ENCODE data around the gene LZTS2. TPM values are rescaled to one million over a fixed set of nuclear protein-coding genes. Genes with fewer than 3 reads are reported as not detected.

Gene LZTS2
- polyA plus RNA-seq, 2 of the 4 experiments (the other 2 are of a cell fraction) = 13.8 to 35.5 TPM

DNA sequence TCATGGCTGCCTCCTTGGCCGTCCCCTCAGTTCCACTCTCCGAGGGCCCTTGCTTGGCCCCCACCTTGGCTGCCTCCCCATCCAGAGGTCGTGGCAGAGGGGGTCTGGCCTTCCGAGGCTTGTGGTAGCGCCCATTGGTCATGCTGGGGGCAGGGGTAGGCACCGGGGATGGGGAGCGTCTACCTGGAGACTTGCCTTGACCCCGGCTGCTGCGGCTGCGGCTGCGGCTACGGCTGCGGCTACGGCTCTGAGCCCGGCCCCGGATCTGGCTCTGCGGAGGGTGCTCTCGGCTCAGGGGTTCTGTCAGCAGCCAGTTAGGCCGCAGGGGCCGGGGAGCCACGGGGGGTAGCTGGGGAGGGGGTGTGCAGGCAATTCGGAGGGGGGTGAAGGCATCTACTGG lies 10.7 kb downstream of the LZTS2 start:
- ATAC-seq = no peak
- TF ChIP-seq CBX8 (IDR thresholded peaks at IDR 0.05) (no peak), GATA3 (IDR thresholded peaks at IDR 0.05; ENCODE audit: borderline replicate concordance) (no peak), TFCP2L1 (CRISPR knock-in tag; IDR thresholded peaks at IDR 0.05) (no peak), FOXS1 (CRISPR knock-in tag; IDR thresholded peaks at IDR 0.05) (no peak), RNF2 (IDR thresholded peaks at IDR 0.05; ENCODE audit: borderline replicate concordance, low read depth) (no peak), ZFP36 (IDR thresholded peaks at IDR 0.05; ENCODE audit: borderline replicate concordance, partially characterized antibody) (no peak), RAD21 (conservative IDR thresholded peaks at IDR 0.05 in 1 of 2, IDR thresholded peaks at IDR 0.05 in 1 of 2) (no peak), SMC3 (IDR thresholded peaks at IDR 0.05) (no peak), POLR2AphosphoS2 (conservative IDR thresholded peaks at IDR 0.05; ENCODE audit: low read length) (no peak), SREBF2 (IDR thresholded peaks at IDR 0.05) (no peak), ZNF302 (CRISPR knock-in tag; IDR thresholded peaks at IDR 0.05) (no peak), HOXB13 (CRISPR knock-in tag; IDR thresholded peaks at IDR 0.05; ENCODE audit: low read depth) (no peak), POLR2A (IDR thresholded peaks at IDR 0.05; ENCODE audit: low read length) (no peak)
- TF ChIP-seq, protein P1, sequence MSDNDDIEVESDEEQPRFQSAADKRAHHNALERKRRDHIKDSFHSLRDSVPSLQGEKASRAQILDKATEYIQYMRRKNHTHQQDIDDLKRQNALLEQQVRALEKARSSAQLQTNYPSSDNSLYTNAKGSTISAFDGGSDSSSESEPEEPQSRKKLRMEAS (IDR thresholded peaks at IDR 0.05) = no peak
- 80% methylated on average over 2 of the region's 22 CpGs for WGBS (ENCODE audit: missing lambda C conversion rate)
- peaks cover 32% of the 10 kb centered on the region for H3K4me1 ChIP-seq
- no peak for DNase-seq (ENCODE audit: low read depth in 1 of 2, low spot score in 1 of 2)
- FAIRE-seq = no peak
- CTCF ChIA-PET = interaction anchor here (1.1 to 11.4 kb wide), 8 partner anchors 7 to 132 kb away, joined by 3 to 308 read pairs (median 12); partner anchors contain the start of genes LZTS2, MRPL43, PDZD7 and SFXN3
- POLR2A ChIA-PET = no interaction called here
- H3K9me3 ChIP-seq = no peaks in the 10 kb centered on the region
- H3K4me2 ChIP-seq = no peak overlapping the region
- no peak overlapping the region for H3K4me3 ChIP-seq
- H3K27ac ChIP-seq = no peak overlapping the region

DNA sequence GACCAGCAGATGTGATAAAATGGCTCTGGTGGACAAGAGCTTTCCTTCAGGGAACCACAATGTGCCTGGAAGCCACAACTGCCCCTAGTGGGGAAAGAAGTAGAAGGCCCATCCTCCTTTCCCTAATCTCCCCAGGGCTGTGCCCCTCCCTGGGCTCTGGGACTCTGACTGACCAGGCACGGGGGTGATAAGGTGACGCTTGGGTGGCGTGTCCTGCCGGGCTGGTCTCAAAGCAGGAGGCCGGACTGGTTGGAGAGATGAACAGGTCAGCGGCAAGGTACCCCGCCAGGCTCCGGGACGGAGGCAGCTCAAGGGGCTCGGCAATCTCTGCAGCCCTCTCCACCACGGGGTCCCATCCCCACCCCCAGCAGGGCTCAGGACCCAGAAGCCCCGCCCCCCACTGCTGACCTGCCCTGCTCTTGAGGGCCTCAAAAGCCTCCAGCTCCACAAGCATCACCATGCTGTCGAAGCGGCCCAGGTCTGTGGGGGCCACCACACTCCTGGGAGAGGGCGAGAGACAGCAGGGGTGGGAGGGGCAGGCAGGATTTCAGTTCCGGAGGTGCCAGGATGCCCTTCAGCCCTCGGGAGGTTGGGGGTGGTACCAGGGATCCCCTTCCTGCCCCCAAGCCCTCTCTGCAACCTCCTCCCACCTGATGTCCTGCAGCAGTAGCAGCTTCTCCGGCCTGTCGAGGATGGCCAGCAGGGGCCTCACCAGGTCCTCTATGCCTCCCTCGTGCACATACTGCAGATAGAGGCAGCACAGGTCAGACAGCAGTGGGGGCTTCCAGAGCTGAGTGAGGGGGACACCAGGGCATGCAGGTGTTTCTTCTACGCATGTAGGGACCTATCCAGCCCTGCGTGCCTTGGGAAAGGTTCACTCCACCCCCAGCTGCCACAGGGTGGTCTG lies 12.2 kb downstream of the LZTS2 start:
- peak; percentile 42 to 54; a peak in 5 of 6 replicates for ATAC-seq
- peak overlapping the region; percentile 15 to 70; a peak in 4 of 6 replicates for H3K27ac ChIP-seq
- no peak for FAIRE-seq

DNA sequence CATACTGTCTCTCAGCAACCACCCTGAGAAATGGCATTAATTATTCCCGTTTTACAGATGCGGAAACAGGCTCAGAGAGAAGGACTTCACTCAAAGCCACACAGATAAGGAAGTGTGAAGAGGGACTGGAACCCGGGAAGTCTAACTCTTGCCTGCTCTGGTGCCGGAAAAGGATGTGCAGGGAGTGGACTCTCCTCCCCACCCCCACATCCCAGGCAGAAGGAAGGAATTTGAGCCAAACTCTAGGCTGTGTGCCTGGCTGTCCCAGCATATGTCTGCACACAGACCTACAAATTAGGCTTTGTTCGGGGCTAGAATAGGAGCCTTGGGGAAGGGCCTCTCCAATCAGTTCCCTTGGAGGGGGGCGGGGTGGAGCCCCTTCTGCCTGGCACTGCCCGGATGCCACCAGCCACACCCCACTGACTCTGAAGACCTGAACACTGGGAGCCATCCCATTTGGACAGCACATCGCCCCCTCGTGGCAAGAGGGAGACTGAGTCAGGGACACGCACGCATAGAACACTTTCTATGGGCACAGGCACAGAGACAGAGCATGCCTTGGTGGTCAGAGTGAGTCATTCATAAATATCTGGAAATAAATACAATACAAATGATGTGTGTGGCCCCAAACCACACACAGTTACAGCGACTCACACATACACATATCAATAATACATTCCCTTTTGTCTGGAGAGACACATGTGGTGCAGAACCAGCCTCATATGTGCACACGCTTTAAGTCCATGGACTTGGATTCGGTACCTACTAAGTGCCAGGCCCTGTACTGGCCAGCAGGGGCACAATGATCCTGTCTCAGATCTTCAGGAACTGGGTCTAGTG lies 13.1 kb downstream of the LZTS2 start:
- H3K27ac ChIP-seq = peak overlapping the region; percentile 15 to 70; a peak in 5 of 6 replicates
- H3K4me1 ChIP-seq = peaks cover 32% of the 10 kb centered on the region
- no peaks in the 10 kb centered on the region for H3K9me3 ChIP-seq
- peak; percentile 78 to 90 for ATAC-seq
- ChIA-PET CTCF (interaction anchor here (1.2 to 11.4 kb wide), 7 partner anchors 10 to 44 kb away, joined by 4 to 608 read pairs (median 24); partner anchors contain the start of genes LZTS2, MRPL43, PDZD7 and SFXN3), POLR2A (interaction anchor here (1.0 kb wide), 1 partner anchor 46 kb away, joined by 3 read pairs; no protein-coding TSS in a partner anchor)
- 21% methylated on average over 13 of the region's 14 CpGs for WGBS (ENCODE audit: missing lambda C conversion rate)
- H3K4me2 ChIP-seq = peak overlapping the region; percentile 51
- FAIRE-seq = peak; percentile 98
- no peak overlapping the region for H3K4me3 ChIP-seq
- DNase-seq (ENCODE audit: low read depth in 1 of 2, low spot score in 1 of 2) = peak; percentile 94 to 97
- TF ChIP-seq, protein P2, sequence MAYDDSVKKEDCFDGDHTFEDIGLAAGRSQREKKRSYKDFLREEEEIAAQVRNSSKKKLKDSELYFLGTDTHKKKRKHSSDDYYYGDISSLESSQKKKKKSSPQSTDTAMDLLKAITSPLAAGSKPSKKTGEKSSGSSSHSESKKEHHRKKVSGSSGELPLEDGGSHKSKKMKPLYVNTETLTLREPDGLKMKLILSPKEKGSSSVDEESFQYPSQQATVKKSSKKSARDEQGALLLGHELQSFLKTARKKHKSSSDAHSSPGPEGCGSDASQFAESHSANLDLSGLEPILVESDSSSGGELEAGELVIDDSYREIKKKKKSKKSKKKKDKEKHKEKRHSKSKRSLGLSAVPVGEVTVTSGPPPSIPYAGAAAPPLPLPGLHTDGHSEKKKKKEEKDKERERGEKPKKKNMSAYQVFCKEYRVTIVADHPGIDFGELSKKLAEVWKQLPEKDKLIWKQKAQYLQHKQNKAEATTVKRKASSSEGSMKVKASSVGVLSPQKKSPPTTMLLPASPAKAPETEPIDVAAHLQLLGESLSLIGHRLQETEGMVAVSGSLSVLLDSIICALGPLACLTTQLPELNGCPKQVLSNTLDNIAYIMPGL (CRISPR knock-in tag; IDR thresholded peaks at IDR 0.05; ENCODE audit: borderline replicate concordance) = no peak
- TF ChIP-seq BHLHE40 (IDR thresholded peaks at IDR 0.05; ENCODE audit: low read depth, low read length) (no peak), HOXB5 (CRISPR knock-in tag; IDR thresholded peaks at IDR 0.05) (no peak), HOXA7 (CRISPR knock-in tag; IDR thresholded peaks at IDR 0.05) (no peak), PHF8 (IDR thresholded peaks at IDR 0.05; ENCODE audit: borderline replicate concordance, low read depth) (no peak), CHD4 (IDR thresholded peaks at IDR 0.05; ENCODE audit: borderline replicate concordance) (peak; percentile 51; the same call in 1 of the 2 replicates)
- TF ChIP-seq, protein P3, sequence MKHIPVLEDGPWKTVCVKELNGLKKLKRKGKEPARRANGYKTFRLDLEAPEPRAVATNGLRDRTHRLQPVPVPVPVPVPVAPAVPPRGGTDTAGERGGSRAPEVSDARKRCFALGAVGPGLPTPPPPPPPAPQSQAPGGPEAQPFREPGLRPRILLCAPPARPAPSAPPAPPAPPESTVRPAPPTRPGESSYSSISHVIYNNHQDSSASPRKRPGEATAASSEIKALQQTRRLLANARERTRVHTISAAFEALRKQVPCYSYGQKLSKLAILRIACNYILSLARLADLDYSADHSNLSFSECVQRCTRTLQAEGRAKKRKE (CRISPR knock-in tag; IDR thresholded peaks at IDR 0.05; ENCODE audit: low read depth) = no peak
- TF ChIP-seq, protein P4, sequence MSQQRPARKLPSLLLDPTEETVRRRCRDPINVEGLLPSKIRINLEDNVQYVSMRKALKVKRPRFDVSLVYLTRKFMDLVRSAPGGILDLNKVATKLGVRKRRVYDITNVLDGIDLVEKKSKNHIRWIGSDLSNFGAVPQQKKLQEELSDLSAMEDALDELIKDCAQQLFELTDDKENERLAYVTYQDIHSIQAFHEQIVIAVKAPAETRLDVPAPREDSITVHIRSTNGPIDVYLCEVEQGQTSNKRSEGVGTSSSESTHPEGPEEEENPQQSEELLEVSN (IDR thresholded peaks at IDR 0.05; ENCODE audit: borderline replicate concordance, low read depth) = no peak

More for the DNA sequence above, 12.2 kb downstream of the LZTS2 start:
- Histone ChIP-seq H3K9me3 (no peaks in the 10 kb centered on the region), H3K4me2 (peak overlapping the region; percentile 51; the same call in 1 of the 3 replicates), H3K4me1 (peaks cover 32% of the 10 kb centered on the region), H3K4me3 (no peak overlapping the region)
- TF ChIP-seq, protein P5, sequence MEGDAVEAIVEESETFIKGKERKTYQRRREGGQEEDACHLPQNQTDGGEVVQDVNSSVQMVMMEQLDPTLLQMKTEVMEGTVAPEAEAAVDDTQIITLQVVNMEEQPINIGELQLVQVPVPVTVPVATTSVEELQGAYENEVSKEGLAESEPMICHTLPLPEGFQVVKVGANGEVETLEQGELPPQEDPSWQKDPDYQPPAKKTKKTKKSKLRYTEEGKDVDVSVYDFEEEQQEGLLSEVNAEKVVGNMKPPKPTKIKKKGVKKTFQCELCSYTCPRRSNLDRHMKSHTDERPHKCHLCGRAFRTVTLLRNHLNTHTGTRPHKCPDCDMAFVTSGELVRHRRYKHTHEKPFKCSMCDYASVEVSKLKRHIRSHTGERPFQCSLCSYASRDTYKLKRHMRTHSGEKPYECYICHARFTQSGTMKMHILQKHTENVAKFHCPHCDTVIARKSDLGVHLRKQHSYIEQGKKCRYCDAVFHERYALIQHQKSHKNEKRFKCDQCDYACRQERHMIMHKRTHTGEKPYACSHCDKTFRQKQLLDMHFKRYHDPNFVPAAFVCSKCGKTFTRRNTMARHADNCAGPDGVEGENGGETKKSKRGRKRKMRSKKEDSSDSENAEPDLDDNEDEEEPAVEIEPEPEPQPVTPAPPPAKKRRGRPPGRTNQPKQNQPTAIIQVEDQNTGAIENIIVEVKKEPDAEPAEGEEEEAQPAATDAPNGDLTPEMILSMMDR (IDR thresholded peaks at IDR 0.05) = peak; percentile 27; the same call in 2 of the 3 replicates
- no peak for TF ChIP-seq HOXB5 (CRISPR knock-in tag; IDR thresholded peaks at IDR 0.05)
- peak; percentile 55 to 62 for DNase-seq (ENCODE audit: low read depth in 1 of 2, low spot score in 1 of 2)
- ChIA-PET POLR2A (interaction anchor here (0.8 to 1.3 kb wide), 4 partner anchors 12 to 47 kb away, joined by 3 to 7 read pairs (median 4); partner anchors contain the start of gene LZTS2), CTCF (interaction anchor here (0.5 to 11.4 kb wide), 18 partner anchors 7 to 1373 kb away, joined by 3 to 308 read pairs (median 4); partner anchors contain the start of genes LZTS2, MRPL43, PDZD7 and SFXN3)
- WGBS (ENCODE audit: missing lambda C conversion rate) = 69% methylated on average over 15 of the region's 22 CpGs

All from A549 (cell line).